IMR-90 (cell line): Measurements from ENCODE around the gene RNF217. TPM values are rescaled to one million over a fixed set of nuclear protein-coding genes. Genes with fewer than 3 reads are reported as not detected.

Source experiments
- ATAC-seq: fragments of 200-7000 bp; cut with Tn5 transposase; 2 replicates; pipeline ENCODE4 v1.9.1; 2020; ENCODE audit warnings: low read depth, mild to moderate bottlenecking, moderate library complexity
- BruUV-seq: library from RNA; stranded (reverse); fragments of 400-500 nt; replicated peaks from 2 replicates; lab custom pipeline; 2021; lab: Mats Ljungman, UMichigan
- CTCF ChIA-PET: fragments of 300-600 bp; formaldehyde crosslinking; extraction: SDS; loops from one replicate; lab custom pipeline; 2021; ENCODE audit warnings: antibody characterized with exemption; lab: Yijun Ruan, JAX
- POLR2A ChIA-PET: fragments of 300-600 bp; sonication (Branson Sonifier 250); formaldehyde crosslinking; loops from one replicate; lab custom pipeline; 2022; ENCODE audit warnings: antibody characterized with exemption; ENCODE audit not compliant: unreplicated experiment; lab: Charles Lee
- DNase-seq: peaks from one replicate; pipeline ENCODE4 v3.0.0; 2013
- H2AFZ ChIP-seq: replicated peaks from 2 replicates; pipeline ENCODE3; 2013; ENCODE audit warnings: low read length, mild to moderate bottlenecking; ENCODE audit not compliant: poor library complexity
- H2AK5ac ChIP-seq: 2 replicates; pipeline ENCODE4 v1.6.1; 2013; ENCODE audit warnings: low read depth, low read length, inconsistent platforms
- H2AK9ac ChIP-seq: replicated peaks from 2 replicates; pipeline ENCODE3; 2013; ENCODE audit warnings: mild to moderate bottlenecking, low read depth, low read length, moderate library complexity; ENCODE audit not compliant: poor library complexity
- H2BK120ac ChIP-seq: 2 replicates; pipeline ENCODE4 v1.6.1; 2013; ENCODE audit warnings: low read depth, low read length, inconsistent platforms
- H2BK15ac ChIP-seq: 3 replicates; pipeline ENCODE4 v1.6.1; 2013; ENCODE audit warnings: low read depth, low read length, inconsistent platforms
- H2BK20ac ChIP-seq: 2 replicates; pipeline ENCODE4 v1.6.1; 2013; ENCODE audit warnings: low read depth, mild to moderate bottlenecking, inconsistent platforms, low read length, moderate library complexity
- H2BK5ac ChIP-seq: 2 replicates; pipeline ENCODE4 v1.6.1; 2013; ENCODE audit warnings: mild to moderate bottlenecking, low read depth, low read length, inconsistent platforms; ENCODE audit not compliant: poor library complexity, severe bottlenecking
- H3K14ac ChIP-seq: replicated peaks from 2 replicates; pipeline ENCODE4 v1.6.1; 2013; ENCODE audit warnings: low read depth, low read length, inconsistent platforms
- H3K18ac ChIP-seq: 2 replicates; pipeline ENCODE4 v1.6.1; 2013; ENCODE audit warnings: low read depth, low read length, control low read depth
- H3K23ac ChIP-seq: 2 replicates; pipeline ENCODE4 v1.6.1; 2013; ENCODE audit warnings: low read depth, low read length, inconsistent platforms
- H3K27ac ChIP-seq: 2 replicates; pipeline ENCODE4 v1.5.1; 2013; ENCODE audit warnings: mild to moderate bottlenecking, control low read depth, low read length; ENCODE audit not compliant: insufficient read depth
- H3K27me3 ChIP-seq: 2 replicates; pipeline ENCODE4 v1.6.1; 2013; ENCODE audit warnings: low read length; ENCODE audit not compliant: control insufficient read depth, insufficient read depth
- H3K36me3 ChIP-seq: 2 replicates; pipeline ENCODE4 v1.6.1; 2013; ENCODE audit warnings: low read length, mixed read lengths; ENCODE audit not compliant: control insufficient read depth, insufficient read depth
- H3K4ac ChIP-seq: 2 replicates; pipeline ENCODE4 v1.6.1; 2013; ENCODE audit warnings: low read depth, low read length, inconsistent platforms
- H3K4me1 ChIP-seq: 2 replicates; pipeline ENCODE4 v1.6.1; 2013; ENCODE audit warnings: low read length, mixed read lengths; ENCODE audit not compliant: control insufficient read depth, insufficient read depth
- H3K4me2 ChIP-seq: 2 replicates; pipeline ENCODE4 v1.6.1; 2013; ENCODE audit warnings: low read depth, mild to moderate bottlenecking, control low read depth, low read length, moderate library complexity
- H3K4me3 ChIP-seq: 2 replicates; pipeline ENCODE4 v1.5.1; 2013; ENCODE audit warnings: low read depth, mild to moderate bottlenecking, control low read depth, low read length, moderate library complexity; ENCODE audit not compliant: insufficient read depth
- H3K56ac ChIP-seq: 2 replicates; pipeline ENCODE4 v1.6.1; 2013; ENCODE audit warnings: low read length, inconsistent platforms; ENCODE audit not compliant: insufficient read depth; ENCODE audit errors: extremely low read depth
- H3K79me1 ChIP-seq, 2 experiments: 2 replicates each; pipeline ENCODE4 v1.6.1; 2013; ENCODE audit warnings: low read length in 2 of 2, inconsistent platforms in 1 of 2, low read depth in 1 of 2
- H3K9ac ChIP-seq: 2 replicates; pipeline ENCODE4 v1.6.1; 2013; ENCODE audit warnings: low read depth, low read length, control low read depth
- H3K9me1 ChIP-seq: 2 replicates; pipeline ENCODE4 v1.6.1; 2013; ENCODE audit warnings: low read length, inconsistent platforms; ENCODE audit not compliant: insufficient read depth
- H3K9me3 ChIP-seq: 2 replicates; pipeline ENCODE4 v1.6.1; 2013; ENCODE audit warnings: low read length; ENCODE audit not compliant: control insufficient read depth, insufficient read depth
- H4K20me1 ChIP-seq: 2 replicates; pipeline ENCODE4 v1.6.1; 2013; ENCODE audit warnings: low read length, inconsistent platforms; ENCODE audit not compliant: insufficient read depth
- H4K5ac ChIP-seq: 2 replicates; pipeline ENCODE4 v1.6.1; 2013; ENCODE audit warnings: mild to moderate bottlenecking, low read depth, low read length, control low read depth
- H4K8ac ChIP-seq, 2 experiments: 2 replicates each; pipeline ENCODE4 v1.6.1; 2013; ENCODE audit warnings: low read depth in 2 of 2, low read length in 2 of 2, control low read depth in 1 of 2, inconsistent platforms in 1 of 2
- H4K91ac ChIP-seq: 2 replicates; pipeline ENCODE4 v1.6.1; 2013; ENCODE audit warnings: low read depth, low read length, inconsistent platforms; ENCODE audit not compliant: insufficient read depth
- MAFK ChIP-seq: IDR thresholded peaks from 2 replicates; pipeline ENCODE4 v1.6.1; 2012; ENCODE audit warnings: low read depth, low read length, improper control_type of control experiment
- NFE2L2 ChIP-seq: fragments of 150-350 bp; IDR thresholded peaks from 2 replicates; pipeline ENCODE4 v1.6.1; 2016; ENCODE audit warnings: low read depth, mild to moderate bottlenecking, low read length
- RCOR1 ChIP-seq: IDR thresholded peaks from 2 replicates; pipeline ENCODE4 v1.6.1; 2012; ENCODE audit warnings: mild to moderate bottlenecking, low read length, improper control_type of control experiment; ENCODE audit not compliant: insufficient replicate concordance
- WGBS, 2 experiments: methylation state at CpG; one replicate each; pipeline versions ENCODE4 v1.1.5 to v1.1.7; 2013; ENCODE audit warnings: missing lambda C conversion rate in 2 of 2; ENCODE audit not compliant: insufficient read length in 1 of 2; ENCODE audit errors: extremely low coverage in 2 of 2; 5-methylcytosine and 5-hydroxymethylcytosine counted together
- dilution Hi-C: fragments of 300-500 bp; cut with HindIII; formaldehyde crosslinking; loops from one replicate; pipeline ENCODE4 v1.14.3; 2018; ENCODE audit warnings: low sequenced_read_pairs; ENCODE audit not compliant: unreplicated experiment
- in situ Hi-C: fragments of 300-500 bp; cut with MboI; formaldehyde crosslinking; loops from 3 replicates; pipeline ENCODE4 v1.14.3; 2019; ENCODE audit warnings: low sequenced_read_pairs, inconsistent platforms, mixed read lengths
- intact Hi-C: fragments of 100-400 bp; cut with micrococcal nuclease; formaldehyde crosslinking; loops from 2 replicates; pipeline ENCODE4 v1.10.0; 2022
- polyA plus RNA-seq, 3 experiments: library from polyadenylated mRNA; depleted of rRNA; stranded (reverse); fragments of >200 nt; gene quantifications; 2 replicates each; pipeline ENCODE4 v1.2.3, GENCODE V29; 2012; ENCODE audit warnings: low replicate concordance in 1 of 3
- total RNA-seq: library from RNA; depleted of rRNA; stranded (reverse); fragments of >200 nt; gene quantifications from 2 replicates; pipeline ENCODE4 v1.2.3, GENCODE V29; 2012
- TF ChIP-seq, protein P1 (sequence below): fragments of 150-350 bp; IDR thresholded peaks from 2 replicates; pipeline ENCODE4 v1.6.1; 2017; ENCODE audit warnings: mild to moderate bottlenecking, antibody characterized with exemption, low read length, low read depth

RNF217 gene
- total and polyA plus RNA-seq, 2 of the 4 experiments (the other 2 are of a cell fraction): 11.7 to 20.4 TPM

DNA sequence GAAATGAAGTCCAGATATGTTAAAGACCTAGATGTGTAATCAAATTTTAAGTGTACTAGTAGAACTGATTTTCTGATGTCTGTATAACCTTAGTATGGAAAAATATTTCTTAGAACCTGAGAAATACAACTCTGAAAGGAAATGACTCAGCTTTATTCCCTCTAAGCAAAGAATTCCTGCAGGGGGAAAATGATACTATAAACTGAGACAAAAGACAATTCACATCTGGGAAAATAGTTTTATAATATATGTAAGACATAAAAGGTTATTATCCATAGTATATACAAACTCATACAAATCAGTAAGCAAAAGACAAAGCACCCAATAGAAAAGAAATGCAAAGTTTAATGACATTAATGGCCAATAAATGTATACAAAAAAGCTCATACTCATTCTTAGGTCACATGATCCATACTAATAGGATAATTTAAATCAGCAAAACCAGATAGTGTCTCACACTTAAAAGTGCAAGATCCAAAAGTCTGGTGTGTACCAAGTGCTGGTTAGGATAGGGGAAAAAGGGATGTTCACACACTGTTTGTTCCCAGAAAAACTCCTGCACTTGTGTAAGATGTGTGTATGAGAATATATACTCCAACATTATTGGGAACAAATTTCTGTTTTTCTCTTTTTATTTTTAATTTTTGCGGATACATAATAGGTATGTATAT, 22.6 kb downstream of the RNF217 start:
- peak overlapping the region; percentile 87 for H2BK20ac ChIP-seq
- H3K36me3 ChIP-seq: no peaks in the 10 kb centered on the region; the same call in 1 of the 2 replicates
- intact Hi-C loops: no loop called here
- peak overlapping the region; percentile 98 for H2BK120ac ChIP-seq
- peak overlapping the region; percentile 93 for H3K14ac ChIP-seq
- H2AK9ac ChIP-seq: no peak overlapping the region
- ChIA-PET CTCF (interaction anchor here (1.2 kb wide), 1 partner anchor 18 kb away, joined by 3 read pairs; no protein-coding TSS in a partner anchor), POLR2A (no interaction called here)
- peak overlapping the region; percentile 50; the same call in 1 of the 3 replicates for H2BK15ac ChIP-seq
- peak; percentile 78 for DNase-seq
- H2BK5ac ChIP-seq: peak overlapping the region; percentile 97
- peak overlapping the region; percentile 100; the same call in 1 of the 2 replicates for H3K27ac ChIP-seq
- in situ Hi-C loops: no loop called here
- H3K79me1 ChIP-seq: peaks cover 19 to 66% of the 10 kb centered on the region in 2 experiments
- H3K27me3 ChIP-seq: no peaks in the 10 kb centered on the region
- BruUV-seq: no TSS peak
- no peak overlapping the region for H2AK5ac ChIP-seq
- H3K9me3 ChIP-seq: no peaks in the 10 kb centered on the region
- peak overlapping the region; percentile 54 for H3K4me2 ChIP-seq
- ATAC-seq: peak; percentile 84
- H3K9ac ChIP-seq: no peak overlapping the region
- H3K56ac ChIP-seq: peak overlapping the region; percentile 48; the same call in 1 of the 2 replicates
- H4K8ac ChIP-seq: peak overlapping the region; percentile 7 to 92; a peak in 3 of 4 replicates
- H3K18ac ChIP-seq: peak overlapping the region; percentile 92
- peak overlapping the region; percentile 98; the same call in 1 of the 2 replicates for H3K23ac ChIP-seq
- peaks cover 18% of the 10 kb centered on the region for H3K4me1 ChIP-seq
- peaks cover 13% of the 10 kb centered on the region for H3K9me1 ChIP-seq
- dilution Hi-C loops: no loop called here
- H4K20me1 ChIP-seq: peaks cover 9% of the 10 kb centered on the region; the same call in 1 of the 2 replicates
- WGBS, 2 experiments: no CpG with 5 or more reads among the region's 1 CpG
- TF ChIP-seq MAFK: peak; percentile 62; the same call in 1 of the 2 replicates
- no peak for TF ChIP-seq RCOR1
- TF ChIP-seq, protein P1, sequence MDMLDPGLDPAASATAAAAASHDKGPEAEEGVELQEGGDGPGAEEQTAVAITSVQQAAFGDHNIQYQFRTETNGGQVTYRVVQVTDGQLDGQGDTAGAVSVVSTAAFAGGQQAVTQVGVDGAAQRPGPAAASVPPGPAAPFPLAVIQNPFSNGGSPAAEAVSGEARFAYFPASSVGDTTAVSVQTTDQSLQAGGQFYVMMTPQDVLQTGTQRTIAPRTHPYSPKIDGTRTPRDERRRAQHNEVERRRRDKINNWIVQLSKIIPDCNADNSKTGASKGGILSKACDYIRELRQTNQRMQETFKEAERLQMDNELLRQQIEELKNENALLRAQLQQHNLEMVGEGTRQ: peak; percentile 16; the same call in 1 of the 2 replicates
- TF ChIP-seq NFE2L2: peak; percentile 90
- H4K91ac ChIP-seq: peak overlapping the region; percentile 62
- no peak overlapping the region for H2AFZ ChIP-seq
- peak overlapping the region; percentile 91; the same call in 1 of the 2 replicates for H3K4ac ChIP-seq
- no peak overlapping the region for H3K4me3 ChIP-seq
- peak overlapping the region; percentile 67; the same call in 1 of the 2 replicates for H4K5ac ChIP-seq
